GM18505 (cell line): ENCODE measurements around the gene CMIP.
"Not testable (repeated sequence)": the region's sequence is repeated elsewhere in the genome, so short reads cannot be mapped to it uniquely, and the experiment has no call there.

Source experiments
- ATAC-seq: cut with Tn5 transposase; IDR thresholded peaks from one replicate; pipeline ENCODE4 v1.9.1; 2021; ENCODE audit not compliant: unreplicated experiment
- POLR2A ChIP-seq: IDR thresholded peaks from 4 replicates; pipeline ENCODE4 v1.6.1; 2011; ENCODE audit warnings: borderline replicate concordance; ENCODE audit not compliant: insufficient read depth, insufficient read length; ENCODE audit errors: extremely low read depth

Gene CMIP

GRCh38 chr16:81680444-81681275, 236.1 kb downstream of the CMIP start:
- TF ChIP-seq POLR2A: no peak
- no peak for ATAC-seq

- no peak for TF ChIP-seq POLR2A
- ATAC-seq: no peak
Observed at GRCh38 chr16:81681311-81681710, 236.7 kb downstream of the CMIP start.

DNA sequence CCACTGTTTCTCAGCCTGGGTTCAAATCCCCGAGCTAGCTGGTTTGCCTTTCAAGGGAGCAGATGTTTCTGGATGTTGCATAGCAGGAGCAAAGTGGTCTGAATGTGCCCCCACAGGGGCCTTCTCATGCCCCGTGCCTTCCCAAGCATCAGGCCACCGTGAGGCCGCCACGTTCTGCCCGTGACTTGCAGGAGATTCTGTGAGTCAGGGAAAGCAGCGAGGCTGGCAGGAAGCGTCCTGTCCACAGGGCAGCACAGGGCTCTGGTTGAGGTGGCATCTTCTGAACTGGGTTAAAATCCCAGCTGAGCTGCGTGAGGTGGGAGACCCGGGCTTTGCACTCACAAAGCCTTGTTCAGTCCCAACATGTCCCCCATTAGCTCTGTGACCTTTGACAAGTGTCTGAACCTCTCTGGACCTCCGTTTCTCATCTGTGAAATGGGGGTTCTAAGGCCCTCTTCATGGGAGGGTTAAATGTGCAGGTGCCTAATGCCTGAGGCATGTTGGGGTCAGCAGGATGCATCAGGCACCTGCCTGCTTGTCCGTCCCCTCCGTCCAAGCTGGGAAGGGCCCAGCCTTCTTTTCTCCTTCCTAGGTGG, 239.7 kb downstream of the CMIP start:
- TF ChIP-seq POLR2A: no peak
- no peak for ATAC-seq

- no peak for ATAC-seq
Observed at GRCh38 chr16:81684901-81685300, 240.3 kb downstream of the CMIP start.

GRCh38 chr16:81686391-81687130, 242.0 kb downstream of the CMIP start:
- TF ChIP-seq POLR2A: no peak
- ATAC-seq: no peak

More at GRCh38 chr16:81684901-81685300, 240.3 kb downstream of the CMIP start:
- no peak for TF ChIP-seq POLR2A

DNA sequence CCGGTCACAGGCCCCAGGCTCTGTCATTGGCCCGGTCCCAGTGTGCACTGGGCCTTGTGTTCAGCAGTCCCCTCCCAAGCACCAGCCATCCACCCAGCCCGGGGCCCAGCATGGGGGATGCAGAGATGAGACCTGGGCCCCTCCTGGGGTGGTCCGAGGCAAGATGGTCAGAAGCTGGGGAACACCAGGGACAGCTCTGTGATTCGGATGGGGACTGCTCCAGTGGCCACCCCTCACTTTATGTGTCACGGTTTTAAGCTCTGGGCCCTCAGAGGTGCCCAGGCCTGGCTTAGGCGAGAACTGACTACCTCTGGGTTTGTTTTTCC, 242.5 kb downstream of the CMIP start:
- no peak for ATAC-seq
- TF ChIP-seq POLR2A: no peak

DNA sequence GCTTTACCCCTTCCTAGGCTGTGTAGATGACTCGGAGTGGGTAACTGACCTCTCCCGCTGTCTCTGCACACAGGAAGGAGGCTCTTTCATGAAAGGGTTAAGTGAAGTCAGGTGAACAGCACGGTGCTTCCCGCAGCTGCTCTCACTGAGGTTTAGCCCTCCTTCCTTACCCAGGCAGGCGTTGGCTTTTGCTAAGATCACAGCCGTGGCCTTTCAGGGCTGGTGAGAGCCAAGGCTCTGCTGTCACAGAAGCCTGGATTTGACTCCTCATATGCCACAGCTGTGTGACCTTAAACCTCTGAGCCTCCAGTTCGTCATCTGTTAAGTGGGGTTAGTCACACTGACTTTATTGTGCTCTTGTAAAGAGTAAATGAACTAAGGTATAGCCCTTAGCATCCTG, 243.6 kb downstream of the CMIP start:
- no peak for TF ChIP-seq POLR2A
- no peak for ATAC-seq

DNA sequence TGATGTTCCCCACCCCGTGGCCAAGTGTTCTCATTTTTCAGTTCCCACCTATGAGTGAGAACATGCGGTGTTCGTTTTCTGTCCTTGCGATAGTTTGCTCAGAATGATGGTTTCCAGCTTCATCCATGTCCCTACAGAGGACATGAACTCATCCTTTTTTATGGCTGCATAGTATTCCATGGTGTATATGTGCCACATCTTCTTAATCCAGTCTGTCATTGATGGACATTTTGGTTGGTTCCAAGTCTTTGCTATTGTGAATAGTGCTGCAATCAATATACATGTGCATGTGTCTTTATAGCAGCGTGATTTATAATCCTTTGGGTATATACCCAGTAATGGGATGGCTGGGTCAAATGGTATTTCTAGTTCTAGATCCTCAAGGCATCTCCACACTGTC, 244.2 kb downstream of the CMIP start:
- ATAC-seq: not testable (repeated sequence)

DNA sequence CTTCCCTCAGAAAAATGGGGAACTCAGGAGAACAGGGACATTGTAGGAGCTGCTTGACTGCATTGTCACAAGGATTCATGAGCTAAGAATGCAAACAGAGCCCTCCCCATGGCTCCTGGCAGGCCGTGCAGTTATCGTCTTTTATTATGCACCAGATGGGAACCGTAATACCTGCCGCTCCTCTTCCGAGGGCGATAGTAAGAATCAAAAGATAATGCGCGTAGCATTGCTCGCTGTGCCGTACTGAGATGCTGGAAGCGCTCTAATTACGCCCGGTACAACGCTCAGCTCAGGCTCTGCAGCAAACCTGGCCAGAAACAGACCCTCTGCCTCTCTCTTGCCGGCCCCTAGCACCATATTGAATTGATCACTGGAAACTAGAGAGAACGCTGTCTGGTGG, 247.4 kb downstream of the CMIP start:
- TF ChIP-seq POLR2A: no peak
- no peak for ATAC-seq

DNA sequence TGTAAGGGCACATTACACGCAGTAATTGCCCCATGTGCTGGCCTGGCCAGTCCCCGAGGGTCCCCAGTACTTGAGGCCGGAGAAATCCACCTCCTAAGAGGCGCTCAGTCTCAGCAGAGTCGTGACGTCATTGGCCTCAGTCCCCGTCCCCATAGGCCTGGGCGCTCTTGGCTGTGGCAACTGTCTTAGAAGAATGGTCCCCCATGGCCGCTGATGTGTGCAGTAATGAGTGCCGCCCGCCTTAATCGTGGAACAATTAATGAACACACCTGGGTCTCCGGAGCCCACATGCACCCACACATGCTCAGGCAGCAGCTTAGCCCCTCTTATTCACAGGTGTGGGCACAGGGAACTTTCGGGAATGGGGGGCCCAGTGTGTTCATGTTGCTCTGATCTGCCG, 248.0 kb downstream of the CMIP start:
- no peak for TF ChIP-seq POLR2A
- ATAC-seq: no peak

DNA sequence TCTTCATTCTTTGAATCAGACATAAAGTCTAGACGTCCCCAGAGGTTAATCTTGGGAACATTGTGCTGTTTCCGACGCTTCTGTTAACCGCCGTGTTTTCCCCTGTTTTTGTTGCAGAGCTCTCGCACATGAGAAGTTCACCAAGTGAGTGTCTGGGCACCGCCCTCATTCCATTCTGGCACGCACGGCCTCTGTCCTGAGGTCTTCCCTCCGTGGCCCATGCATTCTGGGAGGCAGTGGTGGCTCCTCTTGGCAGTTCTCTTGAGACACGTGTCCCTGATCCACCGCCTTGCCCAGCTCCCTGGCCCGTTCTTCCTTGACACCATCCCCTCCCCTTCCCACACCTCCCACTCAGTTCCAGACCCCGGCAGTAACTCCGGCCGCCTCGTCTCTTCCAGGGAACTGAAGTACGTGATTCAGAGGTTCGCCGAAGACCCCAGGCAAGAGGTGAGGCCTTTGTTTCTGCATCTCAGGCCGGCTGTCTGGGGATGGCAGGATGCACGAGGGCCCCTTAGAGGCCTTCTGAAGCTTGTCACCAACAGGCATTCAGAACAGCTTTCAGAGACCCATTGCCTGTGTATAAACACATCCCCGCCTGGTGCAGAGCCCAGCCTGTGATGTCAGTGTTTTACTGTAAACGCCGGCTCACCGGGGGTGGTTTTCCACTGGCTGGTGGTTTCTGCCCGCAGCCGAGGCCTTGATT, 248.6 kb downstream of the CMIP start:
- no peak for ATAC-seq
- no peak for TF ChIP-seq POLR2A

DNA sequence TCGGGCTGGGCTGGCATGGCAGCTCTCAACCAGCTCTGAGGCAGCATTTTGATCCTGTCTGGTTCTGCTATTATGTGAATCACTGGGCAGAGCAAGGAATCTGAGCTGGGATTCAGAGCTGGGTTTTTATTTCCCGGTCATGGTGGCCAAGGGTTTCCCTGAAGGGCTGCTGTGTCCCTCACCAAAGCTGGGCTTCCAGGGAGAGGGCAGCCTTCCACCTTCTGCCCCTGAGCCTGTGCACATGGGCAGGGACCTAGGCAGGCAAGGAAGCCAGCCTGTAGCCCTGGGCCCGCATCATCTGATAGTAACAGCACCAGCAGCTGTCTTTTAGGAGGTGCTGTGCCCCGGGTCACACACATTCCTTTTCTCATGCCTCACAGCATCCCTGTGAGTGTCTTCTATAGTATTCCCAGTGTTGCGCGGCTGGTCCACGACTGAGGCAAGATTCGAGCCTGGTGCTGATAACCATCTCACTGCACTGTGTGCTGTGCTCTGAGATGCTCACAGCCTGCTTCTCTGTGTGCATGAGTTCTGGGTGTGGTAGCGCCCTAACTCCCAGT, 249.2 kb downstream of the CMIP start:
- no peak for ATAC-seq

More for the DNA sequence above, 249.2 kb downstream of the CMIP start:
- no peak for TF ChIP-seq POLR2A
